HepG2 (cell line): ENCODE data around the gene FABP6.

Source experiments
- ARID2 ChIP-seq: sonication (generic); formaldehyde crosslinking; IDR thresholded peaks from 2 replicates; pipeline ENCODE4 v1.8.1; 2022; ENCODE audit warnings: mild to moderate bottlenecking, missing genetic modification reagents, borderline replicate concordance
- CTCF ChIP-seq: sonication (generic); formaldehyde crosslinking; IDR thresholded peaks from 2 replicates; pipeline ENCODE4 v1.5.0; 2020; ENCODE audit warnings: mild to moderate bottlenecking, missing genetic modification reagents, moderate library complexity
- FOXM1 ChIP-seq: sonication (generic); formaldehyde crosslinking; IDR thresholded peaks from 2 replicates; pipeline ENCODE4 v1.5.0; 2020; ENCODE audit warnings: missing genetic modification reagents

GRCh38 chr5:160252916-160253315, 23.6 kb downstream of the FABP6 start:
- TF ChIP-seq ARID2 (CRISPR knock-in tag) (no peak), CTCF (CRISPR knock-in tag) (no peak), FOXM1 (no peak)
